Measurements from ENCODE around the gene CENPX.

The CENPX gene

DNA sequence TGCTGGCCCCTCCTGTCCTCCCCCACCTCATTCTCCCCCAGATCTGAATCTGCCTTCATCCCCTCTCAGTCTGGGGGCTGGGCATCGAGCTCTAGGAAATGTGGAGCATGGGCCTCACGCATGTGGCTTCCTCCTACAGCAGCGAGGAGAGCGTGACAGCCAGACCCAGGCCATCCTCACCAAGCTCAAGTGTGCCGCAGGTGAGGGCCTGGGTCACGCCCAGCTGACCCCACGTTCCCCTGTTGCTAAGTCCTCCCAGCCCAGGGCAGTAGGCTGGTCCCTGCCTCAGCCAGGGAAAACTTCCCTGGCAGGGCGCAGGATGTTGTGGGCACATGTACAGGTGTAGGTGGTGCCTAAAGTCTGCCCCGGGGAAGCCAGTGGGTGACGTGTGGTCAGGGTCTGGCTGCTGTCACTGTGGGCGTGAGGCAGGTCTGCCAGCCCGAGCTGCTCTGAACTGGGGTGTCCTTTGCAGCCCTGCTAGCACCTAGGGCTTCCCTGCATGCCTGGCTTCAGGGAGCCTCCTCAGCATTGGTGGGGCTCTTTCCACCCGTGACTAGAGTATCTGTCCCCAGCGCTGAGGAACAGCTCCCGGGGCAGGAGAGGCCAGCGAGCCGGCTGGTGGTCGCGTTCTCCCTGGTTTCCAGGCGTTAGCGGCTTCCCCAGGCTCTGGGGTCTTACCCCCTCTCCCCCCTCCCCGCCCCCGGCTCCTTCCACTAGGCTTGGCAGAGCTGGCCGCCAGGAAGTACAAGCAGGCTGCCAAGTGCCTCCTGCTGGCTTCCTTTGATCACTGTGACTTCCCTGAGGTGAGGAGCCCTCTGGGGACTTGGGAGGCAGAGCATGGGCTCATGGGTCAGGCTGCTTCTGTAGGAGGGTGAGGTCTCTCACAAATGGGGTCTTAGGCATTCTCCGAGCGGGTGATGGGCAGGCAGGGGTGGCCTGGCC lies 32.6 kb upstream of the CENPX start:
- DNase-seq (ENCODE audit: low read depth): no peak

DNA sequence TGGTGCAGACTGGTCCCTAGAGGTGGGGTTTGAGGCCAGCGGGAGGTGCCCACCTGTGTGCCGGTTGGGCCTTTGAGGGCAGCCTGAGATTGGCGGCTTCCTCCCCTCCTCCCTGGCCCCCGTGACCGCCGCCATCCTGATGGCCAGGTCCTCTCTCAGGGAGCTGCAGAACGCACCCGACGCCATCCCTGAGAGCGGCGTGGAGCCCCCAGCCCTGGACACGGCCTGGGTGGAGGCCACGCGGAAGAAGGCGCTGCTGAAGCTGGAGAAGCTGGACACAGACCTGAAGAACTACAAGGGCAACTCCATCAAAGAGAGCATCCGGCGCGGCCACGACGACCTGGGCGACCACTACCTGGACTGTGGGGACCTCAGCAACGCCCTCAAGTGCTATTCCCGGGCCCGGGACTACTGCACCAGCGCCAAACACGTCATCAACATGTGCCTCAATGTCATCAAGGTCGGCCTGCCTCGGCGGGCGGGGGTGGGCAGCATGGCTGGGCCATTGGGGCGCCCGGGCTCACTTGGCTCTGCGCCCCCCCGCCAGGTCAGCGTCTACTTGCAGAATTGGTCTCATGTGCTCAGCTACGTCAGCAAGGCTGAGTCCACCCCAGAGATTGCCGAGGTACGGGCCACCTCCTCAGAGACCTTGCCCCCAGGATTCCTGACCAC lies 31.8 kb upstream of the CENPX start:
- no peak for DNase-seq (ENCODE audit: low read depth)

DNA sequence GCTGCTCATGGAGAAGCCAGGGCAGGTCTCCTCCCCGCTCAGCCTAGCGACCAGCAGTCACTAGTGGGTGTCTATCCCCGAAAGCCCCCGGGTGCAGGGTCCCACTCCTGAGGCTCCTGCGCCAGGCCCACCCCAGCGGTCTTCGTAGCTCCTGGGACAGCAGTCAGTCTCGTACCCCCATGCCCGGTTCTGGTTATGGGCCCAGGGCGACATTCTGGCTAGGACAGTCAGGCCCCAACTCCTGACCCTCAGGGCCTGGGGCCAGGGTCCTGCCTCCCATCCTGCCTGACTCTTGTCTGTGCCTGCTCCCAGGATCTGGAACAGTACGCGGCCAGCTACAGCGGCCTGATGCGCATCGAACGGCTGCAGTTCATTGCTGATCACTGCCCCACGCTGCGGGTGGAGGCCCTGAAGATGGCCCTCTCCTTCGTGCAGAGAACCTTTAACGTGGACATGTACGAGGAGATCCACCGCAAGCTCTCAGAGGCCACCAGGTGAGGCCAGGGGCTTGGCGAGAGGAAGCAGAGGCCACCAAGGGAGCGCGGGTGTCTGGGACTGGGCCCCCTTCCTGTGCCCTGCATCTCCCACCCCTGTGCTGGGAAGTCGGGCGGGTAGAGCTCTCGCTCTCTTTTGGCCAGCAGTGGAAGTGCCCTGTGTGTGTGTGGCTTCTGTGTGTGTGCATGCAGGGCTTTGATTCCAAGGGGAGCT lies 31.0 kb upstream of the CENPX start:
- no peak for DNase-seq (ENCODE audit: low read depth)

GRCh38 chr17:82053130-82053529 lies 30.5 kb upstream of the CENPX start:
- DNase-seq (ENCODE audit: low read depth): no peak

DNA sequence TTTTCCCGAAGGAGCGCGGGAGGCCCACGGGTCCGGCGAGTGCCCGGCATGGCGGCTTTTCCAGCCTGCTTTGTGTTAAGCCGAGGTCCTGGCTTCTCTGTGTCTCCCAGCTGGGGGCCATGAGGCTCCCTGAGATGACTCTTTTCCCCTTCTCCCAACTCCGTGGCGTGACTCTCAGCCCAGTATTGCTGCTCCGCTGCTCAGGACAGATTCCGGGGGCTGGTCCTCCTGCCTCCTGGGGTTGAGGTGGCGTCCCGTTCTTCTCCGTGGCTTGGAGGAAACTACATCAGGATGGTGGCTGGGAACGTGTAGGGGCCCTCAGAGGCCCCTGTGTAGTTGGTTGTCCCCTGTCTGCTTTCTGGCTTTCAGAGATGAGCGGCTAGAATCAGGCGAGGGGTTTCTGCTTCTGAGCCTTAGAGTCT lies 30.0 kb upstream of the CENPX start:
- no peak for DNase-seq (ENCODE audit: low read depth)

GRCh38 chr17:82051776-82052637 lies 29.3 kb upstream of the CENPX start, which contains the start of the genes GPS1 and RFNG:
TSS of gene GPS1 (plus strand) at chr17:82051898. CDS start at chr17:82051932, 34 bp downstream.
TSS of gene RFNG (minus strand) at chr17:82051811. CDS start at chr17:82051766, 45 bp downstream.
- DNase-seq (ENCODE audit: low read depth): peak; percentile 65

DNA sequence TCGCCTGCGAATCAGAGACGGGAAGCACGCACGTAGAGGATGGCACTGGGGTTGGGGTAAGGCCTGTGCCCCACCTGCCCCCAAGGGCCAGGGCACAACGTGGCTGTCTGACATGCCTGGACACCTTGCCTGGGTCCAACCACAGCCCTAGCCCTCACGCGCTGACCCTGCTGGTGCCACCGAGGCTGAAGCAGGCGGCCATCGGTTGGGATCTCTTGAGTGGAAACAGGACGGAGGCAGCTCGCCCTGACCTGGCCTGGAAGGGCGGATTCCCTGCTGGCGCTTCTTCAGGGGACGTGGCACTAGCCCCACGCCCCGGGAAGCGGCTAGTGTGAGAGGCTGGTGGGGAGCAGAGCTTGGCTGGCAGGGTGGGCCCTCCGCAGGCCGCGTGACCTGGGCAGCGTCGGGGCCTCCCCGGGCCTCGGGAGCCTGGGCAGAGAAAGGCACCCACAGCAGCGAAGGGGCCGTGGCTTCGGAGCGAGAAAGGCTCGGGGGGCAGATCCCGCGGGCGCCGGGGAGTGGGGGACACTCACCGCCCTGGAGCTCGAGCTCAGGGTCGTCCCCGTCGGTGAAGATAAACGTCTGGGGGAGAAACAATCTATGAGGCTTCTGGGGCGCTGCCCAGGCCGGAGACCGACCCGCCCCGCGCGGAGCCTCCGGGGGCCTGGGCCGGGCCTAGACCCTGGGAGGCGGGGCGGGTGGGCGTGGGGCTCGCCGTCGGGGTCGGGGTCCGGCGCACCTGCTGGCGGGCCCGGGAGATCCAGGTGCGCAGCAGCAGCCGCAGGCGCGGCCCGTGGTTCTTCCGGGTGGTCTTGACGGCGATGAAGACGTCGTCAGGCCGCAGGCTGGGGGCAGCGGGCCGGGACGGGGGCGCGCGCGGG lies 28.3 kb upstream of the CENPX start:
- DNase-seq (ENCODE audit: low read depth): no peak

GRCh38 chr17:82050152-82050760 lies 27.6 kb upstream of the CENPX start:
- no peak for DNase-seq (ENCODE audit: low read depth)

DNA sequence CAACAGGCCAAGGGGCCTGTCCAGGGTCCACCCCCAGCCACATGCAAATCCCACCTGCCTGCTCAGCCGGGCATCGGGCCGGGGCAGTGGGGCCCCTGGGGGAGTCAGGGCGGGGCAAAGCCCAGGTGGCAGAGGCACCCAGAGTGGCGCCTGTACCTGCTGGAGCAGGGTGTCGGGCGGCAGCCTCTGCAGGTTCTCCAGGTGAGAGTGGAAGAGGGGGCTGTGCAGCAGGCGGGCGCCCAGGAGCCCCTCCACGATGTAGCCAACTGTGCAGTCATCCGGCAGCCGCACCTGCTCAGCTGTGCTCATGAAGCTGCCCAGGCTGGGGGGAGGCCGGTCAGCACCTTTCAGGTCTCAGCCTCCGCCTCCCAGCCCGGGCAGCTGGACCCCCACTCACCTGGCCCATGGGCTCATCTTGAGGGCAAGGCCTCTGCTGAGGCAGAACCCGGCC lies 26.9 kb upstream of the CENPX start:
- no peak for DNase-seq (ENCODE audit: low read depth)

- DNase-seq (ENCODE audit: low read depth): no peak
Observed at GRCh38 chr17:82049106-82049505, 26.4 kb upstream of the CENPX start.

GRCh38 chr17:82048571-82048971 lies 25.9 kb upstream of the CENPX start:
- DNase-seq (ENCODE audit: low read depth): no peak

- no peak for DNase-seq (ENCODE audit: low read depth)
Observed at GRCh38 chr17:82047914-82048570, 25.4 kb upstream of the CENPX start.

GRCh38 chr17:82047379-82047778 lies 24.7 kb upstream of the CENPX start:
- DNase-seq (ENCODE audit: low read depth): no peak

DNA sequence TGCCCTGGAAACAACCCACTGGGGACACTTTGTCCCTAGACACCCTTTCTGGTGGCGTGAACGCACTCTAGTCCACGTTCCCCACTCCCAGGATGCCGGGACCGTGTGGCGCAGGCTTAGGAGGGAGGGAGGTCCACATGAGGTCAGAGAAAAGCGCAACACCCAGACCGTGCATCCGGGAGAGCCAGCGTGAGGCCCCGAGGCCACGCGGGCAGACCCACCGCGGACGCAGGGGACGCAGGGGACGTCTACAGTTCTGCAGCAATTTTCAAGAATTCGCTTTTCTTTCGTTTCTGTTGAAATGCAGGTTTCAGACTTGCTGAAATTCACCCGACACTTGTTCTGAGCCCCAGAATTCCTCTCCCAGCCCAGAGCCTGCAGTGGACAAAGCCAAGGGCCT lies 24.2 kb upstream of the CENPX start:
- DNase-seq (ENCODE audit: low read depth): no peak

GRCh38 chr17:82045936-82046484 lies 23.3 kb upstream of the CENPX start:
- DNase-seq (ENCODE audit: low read depth): no peak

GRCh38 chr17:82043507-82043906 lies 20.8 kb upstream of the CENPX start:
- DNase-seq (ENCODE audit: low read depth): no peak

- DNase-seq (ENCODE audit: low read depth): no peak
Observed at GRCh38 chr17:82042649-82043048, 20.0 kb upstream of the CENPX start.

GRCh38 chr17:82041144-82041814 lies 18.6 kb upstream of the CENPX start:
- no peak for DNase-seq (ENCODE audit: low read depth)
